Kidney glomerular epithelial cell (primary cell): ENCODE data around the gene KRI1.
A peak's percentile ranks its signal among the peaks of the same experiment; 100 is the strongest.
"Not testable (repeated sequence)": the region's sequence is repeated elsewhere in the genome, so short reads cannot be mapped to it uniquely, and the experiment has no call there.

Source experiments
- DNase-seq: peaks from one replicate; lab custom pipeline; 2025; lab: John Stamatoyannopoulos, UW

Gene KRI1

GRCh38 chr19:10550336-10550735 is 15.5 kb downstream of the KRI1 start:
- no peak for DNase-seq

GRCh38 chr19:10549733-10550132 is 16.1 kb downstream of the KRI1 start:
- DNase-seq: no peak

GRCh38 chr19:10548746-10549276 is 17.0 kb downstream of the KRI1 start:
- DNase-seq: no peak

GRCh38 chr19:10546817-10547216 is 19.0 kb downstream of the KRI1 start:
- DNase-seq: no peak

GRCh38 chr19:10544753-10545251 is 21.0 kb downstream of the KRI1 start:
- DNase-seq: no peak

GRCh38 chr19:10544242-10544752 is 21.5 kb downstream of the KRI1 start:
- no peak for DNase-seq

GRCh38 chr19:10543420-10544241 is 22.2 kb downstream of the KRI1 start, which contains the start of gene ATG4D:
Gene ATG4D, plus strand, starts transcription at chr19:10543904. Its CDS starts 187 bp downstream, at chr19:10544091.
- peak; percentile 44 for DNase-seq

GRCh38 chr19:10543059-10543419 is 22.8 kb downstream of the KRI1 start:
- DNase-seq: no peak

GRCh38 chr19:10539016-10539415 is 26.8 kb downstream of the KRI1 start:
- DNase-seq: not testable (repeated sequence)

GRCh38 chr19:10538204-10538983 is 27.4 kb downstream of the KRI1 start:
- DNase-seq: no peak

- DNase-seq: no peak
Observed at GRCh38 chr19:10537668-10538067, 28.1 kb downstream of the KRI1 start.

- no peak for DNase-seq
Observed at GRCh38 chr19:10535613-10536012, 30.2 kb downstream of the KRI1 start.

- DNase-seq: peak; percentile 52
Observed at GRCh38 chr19:10533646-10534386, 32.0 kb downstream of the KRI1 start.

GRCh38 chr19:10532457-10532856 is 33.4 kb downstream of the KRI1 start:
- no peak for DNase-seq

- DNase-seq: not testable (repeated sequence)
Observed at GRCh38 chr19:10526887-10527286, 38.9 kb downstream of the KRI1 start.

- no peak for DNase-seq
Observed at GRCh38 chr19:10525636-10526035, 40.2 kb downstream of the KRI1 start.

GRCh38 chr19:10523135-10523636 is 42.6 kb downstream of the KRI1 start:
- no peak for DNase-seq

- no peak for DNase-seq
Observed at GRCh38 chr19:10521461-10522171, 44.2 kb downstream of the KRI1 start.

- DNase-seq: no peak
Observed at GRCh38 chr19:10520652-10521318, 45.0 kb downstream of the KRI1 start.

- no peak for DNase-seq
Observed at GRCh38 chr19:10519421-10519820, 46.4 kb downstream of the KRI1 start.
